Measurements from ENCODE around the gene PHF5A.
"Not testable (repeated sequence)": the region's sequence is repeated elsewhere in the genome, so short reads cannot be mapped to it uniquely, and the experiment has no call there.

The PHF5A gene

GRCh38 chr22:41446639-41447434 lies 21.7 kb downstream of the PHF5A start, which contains the start of gene TOB2:
TOB2 (minus strand) TSS chr22:41446801; CDS start chr22:41437345, 9,456 bp downstream.
- FAIRE-seq: no peak

DNA sequence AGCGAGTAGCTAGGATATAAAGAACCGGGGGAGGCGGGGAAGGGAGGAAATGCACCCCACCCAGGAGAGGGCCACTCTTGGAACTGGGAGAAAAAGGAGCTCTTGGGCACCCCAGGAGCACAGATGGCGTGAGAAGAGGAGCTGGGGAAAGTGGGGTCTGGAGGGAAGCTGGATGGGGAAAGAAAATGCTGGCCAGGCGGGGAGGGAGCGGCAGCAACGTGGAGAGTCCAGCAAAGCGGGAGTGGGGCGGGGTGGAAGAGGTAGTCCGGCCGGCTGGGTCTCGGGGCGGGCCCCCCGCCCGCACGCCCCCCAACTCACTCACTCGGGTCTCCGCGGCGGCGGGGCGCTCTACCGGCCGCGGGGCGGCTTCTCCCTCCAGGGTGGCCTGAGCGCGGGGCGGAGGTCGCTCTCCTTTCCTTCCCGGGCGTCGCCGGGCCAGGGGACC lies 22.4 kb downstream of the PHF5A start:
- no peak for FAIRE-seq

DNA sequence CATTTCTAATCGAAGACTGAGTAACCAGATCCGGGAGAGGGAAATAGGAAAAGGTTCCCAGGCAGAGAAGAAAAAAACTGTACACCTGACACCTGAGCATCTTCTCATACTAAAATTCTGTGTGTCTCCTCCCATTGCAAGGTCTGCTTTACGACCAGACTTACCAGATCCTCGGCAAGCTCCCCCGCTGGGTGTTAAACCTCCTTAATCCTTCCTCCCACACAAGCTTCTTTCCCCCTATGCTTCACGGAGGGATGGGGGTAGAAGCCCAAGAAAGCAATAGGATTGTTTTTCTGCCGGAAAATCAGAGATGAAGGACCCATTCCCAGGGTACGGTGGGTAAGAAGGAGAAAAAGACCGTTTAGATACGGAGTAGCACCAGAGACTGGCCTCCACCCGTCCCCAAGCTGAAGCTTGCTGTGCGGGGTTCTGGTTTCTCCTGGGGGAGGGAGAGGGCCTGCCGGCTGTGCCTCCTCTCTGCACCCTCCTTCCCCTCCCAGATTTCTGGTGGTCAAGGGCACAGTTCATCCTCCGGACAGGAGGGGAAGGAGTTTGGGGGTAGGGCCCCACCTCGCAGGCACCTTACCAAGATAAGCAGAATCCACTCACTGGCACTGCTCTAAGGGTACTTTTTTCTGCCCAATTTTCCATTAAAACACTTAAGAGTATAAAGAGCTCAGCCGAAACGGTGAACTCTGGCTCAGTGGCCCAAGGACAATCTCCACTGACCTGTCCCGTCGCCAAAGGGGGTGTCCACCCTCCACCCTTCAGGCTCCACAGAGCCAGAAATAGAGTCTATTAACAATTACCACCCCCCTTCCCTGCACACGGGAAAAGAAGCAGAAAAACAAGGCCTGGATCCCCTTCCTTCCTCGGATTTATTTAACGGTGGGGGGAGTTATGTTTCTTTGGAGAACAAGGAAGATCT lies 23.1 kb downstream of the PHF5A start:
- FAIRE-seq: no peak

- FAIRE-seq: no peak
Measured at GRCh38 chr22:41444360-41445128, 23.9 kb downstream of the PHF5A start.

DNA sequence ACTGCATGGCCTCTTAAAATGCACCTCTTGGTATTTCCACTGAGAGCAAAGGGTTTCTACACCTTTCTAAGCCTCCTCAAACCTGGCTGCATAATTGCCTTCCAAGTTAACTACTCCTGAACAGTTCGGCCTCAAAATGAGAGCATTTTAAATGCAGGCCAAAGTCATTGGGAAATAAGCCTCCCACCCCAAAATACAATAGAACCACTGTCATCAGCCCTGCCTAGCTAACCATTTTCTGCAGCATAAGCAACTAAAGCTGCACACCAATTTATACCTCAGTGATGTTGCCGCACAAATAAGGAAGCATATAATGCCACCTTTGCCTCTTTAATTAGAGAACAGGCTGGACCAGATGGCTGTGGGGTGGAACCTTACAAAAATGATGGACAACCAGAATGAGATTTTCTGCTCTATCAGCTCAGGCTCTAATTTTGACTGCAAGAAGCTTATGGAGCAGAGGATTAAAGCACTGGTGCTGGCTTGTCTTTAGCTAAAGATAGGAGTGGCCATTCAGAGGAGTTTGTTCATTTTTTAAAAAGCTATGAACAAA lies 26.2 kb downstream of the PHF5A start:
- no peak for FAIRE-seq

DNA sequence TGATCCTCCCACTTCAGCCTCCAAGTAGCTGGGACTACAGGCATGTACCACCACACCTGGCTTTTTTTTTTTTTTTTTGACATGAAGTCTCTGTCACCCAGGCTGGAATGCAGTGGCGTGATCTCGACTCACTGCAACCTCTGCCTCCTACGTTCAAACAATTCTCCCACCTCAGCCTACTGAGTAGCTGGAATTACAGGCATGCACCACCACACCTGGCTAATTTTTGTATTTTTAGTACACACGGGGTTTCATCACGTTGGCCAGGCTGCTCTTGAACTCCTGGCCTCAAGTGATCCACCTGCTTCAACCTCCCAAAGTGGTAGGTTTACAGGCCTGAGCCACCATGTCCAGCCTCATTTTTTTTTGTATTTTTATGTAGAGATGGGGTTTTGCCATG lies 28.0 kb downstream of the PHF5A start:
- not testable (repeated sequence) for FAIRE-seq

- no peak for FAIRE-seq
Measured at GRCh38 chr22:41437198-41437597, 31.3 kb downstream of the PHF5A start.

- FAIRE-seq: no peak
Measured at GRCh38 chr22:41436322-41437113, 32.0 kb downstream of the PHF5A start.

- no peak for FAIRE-seq
Measured at GRCh38 chr22:41435560-41435959, 32.9 kb downstream of the PHF5A start.

GRCh38 chr22:41434361-41435003 lies 34.0 kb downstream of the PHF5A start:
- not testable (repeated sequence) for FAIRE-seq

- FAIRE-seq: not testable (repeated sequence)
Measured at GRCh38 chr22:41433480-41433879, 35.0 kb downstream of the PHF5A start.

DNA sequence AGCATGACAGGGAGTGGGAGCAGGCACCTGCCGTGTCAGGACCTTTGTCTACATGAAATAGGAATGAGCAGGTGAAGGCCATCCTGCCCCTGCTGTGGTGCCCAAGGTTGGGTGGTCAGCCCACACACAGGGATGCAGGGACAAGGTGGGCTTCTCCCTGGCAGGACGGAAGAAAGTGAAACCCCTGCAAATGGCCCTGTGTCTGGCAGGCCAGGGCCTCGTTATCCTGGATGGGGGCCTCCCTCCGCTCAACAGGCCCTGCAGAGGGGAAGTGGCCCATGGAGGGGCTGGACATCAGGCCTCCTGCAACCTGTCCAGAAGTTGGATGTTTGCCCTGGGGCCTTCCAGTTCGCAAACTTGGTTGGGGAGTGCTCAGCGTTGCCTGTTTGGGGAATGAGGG lies 36.8 kb downstream of the PHF5A start:
- FAIRE-seq: no peak

GRCh38 chr22:41429951-41430332 lies 38.5 kb downstream of the PHF5A start:
- FAIRE-seq: no peak

DNA sequence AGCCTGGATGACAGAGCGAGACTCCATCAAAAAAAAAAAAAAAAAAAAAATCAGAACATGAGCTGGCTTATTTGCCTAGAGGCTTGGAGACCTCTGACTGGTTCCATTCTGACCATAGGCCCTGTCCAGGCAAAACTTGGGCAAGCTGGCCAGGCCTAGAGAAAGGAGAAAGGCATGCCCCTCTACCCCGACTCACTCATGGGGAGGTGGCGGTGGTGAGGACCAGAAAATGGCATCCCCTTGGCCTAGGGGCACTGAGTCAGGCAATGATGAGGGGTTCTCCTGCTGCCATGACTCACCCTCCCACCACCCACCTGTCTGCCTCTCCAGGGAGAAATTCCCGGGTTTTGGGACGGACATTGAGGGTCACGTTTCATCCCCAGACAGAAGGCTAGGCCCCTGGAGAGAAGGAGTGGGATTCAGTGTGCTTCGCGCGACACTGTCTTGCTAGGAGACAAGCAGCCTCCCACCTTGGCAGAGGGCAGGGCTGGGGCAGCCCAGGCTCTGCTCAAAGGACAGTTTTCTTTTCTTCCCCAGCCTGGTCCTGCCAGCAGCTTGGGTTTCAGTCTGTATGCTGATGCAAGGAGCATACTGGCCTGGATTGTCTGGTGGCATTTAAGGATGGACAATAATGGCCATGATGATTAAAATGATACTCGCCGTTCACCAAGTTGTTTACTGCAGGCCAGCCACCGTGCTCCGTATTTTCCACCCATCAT lies 39.1 kb downstream of the PHF5A start:
- FAIRE-seq: no peak

- FAIRE-seq: no peak
Measured at GRCh38 chr22:41425660-41426365, 42.7 kb downstream of the PHF5A start.

DNA sequence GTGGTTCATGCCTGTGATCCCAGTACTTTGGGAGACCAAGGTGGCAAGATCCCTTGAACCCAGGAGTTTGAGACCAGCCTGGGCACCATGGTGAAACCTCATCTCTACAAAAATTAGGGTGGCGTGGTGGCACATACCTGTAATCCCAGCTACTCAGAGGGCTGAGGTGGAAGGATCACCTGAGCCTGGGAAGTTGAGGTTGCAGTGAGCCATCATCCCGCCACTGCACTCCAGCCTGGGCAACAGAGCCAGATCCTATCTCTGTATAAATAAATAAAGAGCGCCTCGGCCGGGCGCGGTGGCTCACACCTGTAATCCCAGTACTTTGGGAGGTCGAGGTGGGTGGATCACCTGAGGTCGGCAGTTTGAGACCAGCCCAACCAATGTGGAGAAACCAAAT lies 49.8 kb downstream of the PHF5A start:
- no peak for FAIRE-seq

- FAIRE-seq: no peak
Measured at GRCh38 chr22:41417622-41418390, 50.7 kb downstream of the PHF5A start.

DNA sequence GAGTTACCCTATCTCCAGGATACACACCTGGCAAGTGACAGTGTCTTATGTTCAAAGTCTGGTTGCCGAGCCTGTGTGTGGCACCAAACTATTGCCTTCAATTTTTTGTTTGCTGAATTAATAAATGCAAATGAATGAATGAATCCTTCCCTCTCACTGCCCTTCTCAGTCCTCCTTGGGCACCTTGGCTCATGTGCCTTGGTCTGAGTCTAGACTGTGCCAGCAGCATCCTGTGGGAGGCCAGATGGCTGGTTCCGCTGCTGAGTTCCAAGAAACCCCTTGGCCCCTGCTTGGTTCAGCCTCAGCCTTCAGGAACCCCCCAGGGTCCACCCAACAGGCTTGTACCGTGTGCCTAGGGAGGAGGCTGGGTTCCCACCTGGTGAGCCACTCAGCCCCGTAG lies 52.9 kb downstream of the PHF5A start:
- no peak for FAIRE-seq

Data from islet of Langerhans (tissue), 1 donor.